Activated CD8-positive, alpha-beta T cell treated with anti-CD3 and anti-CD28 coated beads for 36 hours (primary cell): ENCODE data around the gene RASEF. TPM values are rescaled to one million over a fixed set of nuclear protein-coding genes. Genes with fewer than 3 reads are reported as not detected.
"Not testable (repeated sequence)": the region's sequence is repeated elsewhere in the genome, so short reads cannot be mapped to it uniquely, and the experiment has no call there.

Source experiments
- ATAC-seq: fragments of 200-7000 bp; cut with Tn5 transposase; one replicate; pipeline ENCODE4 v1.10.0; 2021; ENCODE audit warnings: mild to moderate bottlenecking, moderate library complexity
- CTCF ChIA-PET: fragments of 350-600 bp; sonication (Branson Sonifier 250); formaldehyde crosslinking; loops from one replicate; lab custom pipeline; 2021; ENCODE audit warnings: antibody characterized with exemption; lab: Charles Lee
- POLR2A ChIA-PET: fragments of 350-600 bp; sonication (Branson Sonifier 250); formaldehyde crosslinking; loops from one replicate; lab custom pipeline; 2021; ENCODE audit warnings: antibody characterized with exemption; lab: Charles Lee
- DNase-seq: peaks from one replicate; pipeline ENCODE4 v3.0.0-alpha.2; 2020
- H3K27ac Mint-ChIP-seq: one replicate; pipeline ENCODE4 v1.8.0; 2021; ENCODE audit warnings: mild to moderate bottlenecking, mixed read lengths
- H3K27me3 Mint-ChIP-seq: one replicate; pipeline ENCODE4 v1.8.0; 2021; ENCODE audit warnings: mixed read lengths
- H3K36me3 Mint-ChIP-seq: one replicate; pipeline ENCODE4 v1.8.0; 2021; ENCODE audit warnings: low read depth, mixed read lengths
- H3K4me1 Mint-ChIP-seq: one replicate; pipeline ENCODE4 v1.8.0; 2021; ENCODE audit warnings: low read depth, mixed read lengths
- H3K4me3 Mint-ChIP-seq: one replicate; pipeline ENCODE4 v1.8.0; 2021; ENCODE audit warnings: mild to moderate bottlenecking, moderate library complexity, mixed read lengths
- H3K9me3 Mint-ChIP-seq: one replicate; pipeline ENCODE4 v1.8.0; 2021; ENCODE audit warnings: mixed read lengths
- intact Hi-C: fragments of 100-400 bp; cut with micrococcal nuclease; formaldehyde crosslinking; loops from one replicate; pipeline ENCODE4 v1.10.0; 2022
- total RNA-seq, 2 experiments: library from RNA; stranded (reverse); gene quantifications; one replicate each; pipeline ENCODE4 v1.2.3, GENCODE V29; 2021
- TF ChIP-seq, protein P1 (sequence below): fragments of 200-600 bp; IDR thresholded peaks from one replicate; pipeline ENCODE4 v1.8.0; 2022; ENCODE audit warnings: antibody characterized with exemption, mild to moderate bottlenecking

Gene RASEF
- total RNA-seq, 2 experiments from 2014 or later = not detected

DNA sequence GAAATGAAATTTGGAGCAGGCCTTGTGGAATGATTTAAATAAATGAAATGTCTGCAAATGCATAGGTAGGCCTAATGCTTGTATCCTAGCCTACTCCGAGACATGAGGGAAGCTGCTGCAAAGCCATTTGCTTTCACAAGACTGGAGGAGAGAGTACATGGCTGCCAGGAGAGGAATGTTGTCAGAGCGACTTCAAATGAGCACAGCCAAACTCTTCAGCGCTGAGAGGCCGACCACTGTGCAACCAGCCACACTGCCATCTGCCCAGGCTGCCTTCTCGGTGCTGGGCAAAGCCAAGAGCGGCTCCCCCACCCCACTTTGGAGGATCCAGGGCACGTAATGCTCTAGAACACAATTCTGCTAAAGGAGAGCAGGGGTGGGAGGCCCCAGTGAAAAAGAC is 122.6 kb downstream of the RASEF start:
- H3K9me3 Mint-ChIP-seq = no peaks in the 10 kb centered on the region
- ATAC-seq = no peak
- TF ChIP-seq, protein P1, sequence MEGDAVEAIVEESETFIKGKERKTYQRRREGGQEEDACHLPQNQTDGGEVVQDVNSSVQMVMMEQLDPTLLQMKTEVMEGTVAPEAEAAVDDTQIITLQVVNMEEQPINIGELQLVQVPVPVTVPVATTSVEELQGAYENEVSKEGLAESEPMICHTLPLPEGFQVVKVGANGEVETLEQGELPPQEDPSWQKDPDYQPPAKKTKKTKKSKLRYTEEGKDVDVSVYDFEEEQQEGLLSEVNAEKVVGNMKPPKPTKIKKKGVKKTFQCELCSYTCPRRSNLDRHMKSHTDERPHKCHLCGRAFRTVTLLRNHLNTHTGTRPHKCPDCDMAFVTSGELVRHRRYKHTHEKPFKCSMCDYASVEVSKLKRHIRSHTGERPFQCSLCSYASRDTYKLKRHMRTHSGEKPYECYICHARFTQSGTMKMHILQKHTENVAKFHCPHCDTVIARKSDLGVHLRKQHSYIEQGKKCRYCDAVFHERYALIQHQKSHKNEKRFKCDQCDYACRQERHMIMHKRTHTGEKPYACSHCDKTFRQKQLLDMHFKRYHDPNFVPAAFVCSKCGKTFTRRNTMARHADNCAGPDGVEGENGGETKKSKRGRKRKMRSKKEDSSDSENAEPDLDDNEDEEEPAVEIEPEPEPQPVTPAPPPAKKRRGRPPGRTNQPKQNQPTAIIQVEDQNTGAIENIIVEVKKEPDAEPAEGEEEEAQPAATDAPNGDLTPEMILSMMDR = no peak
- no peaks in the 10 kb centered on the region for H3K27me3 Mint-ChIP-seq
- no peak overlapping the region for H3K4me3 Mint-ChIP-seq
- POLR2A ChIA-PET = interaction anchor here (0.5 kb wide), 1 partner anchor 1600 kb away, joined by 3 read pairs; no protein-coding TSS in a partner anchor
- no peak for DNase-seq
- intact Hi-C loops = no loop called here
- no peak overlapping the region for H3K27ac Mint-ChIP-seq
- no peaks in the 10 kb centered on the region for H3K4me1 Mint-ChIP-seq
- no peaks in the 10 kb centered on the region for H3K36me3 Mint-ChIP-seq
- CTCF ChIA-PET = no interaction called here

DNA sequence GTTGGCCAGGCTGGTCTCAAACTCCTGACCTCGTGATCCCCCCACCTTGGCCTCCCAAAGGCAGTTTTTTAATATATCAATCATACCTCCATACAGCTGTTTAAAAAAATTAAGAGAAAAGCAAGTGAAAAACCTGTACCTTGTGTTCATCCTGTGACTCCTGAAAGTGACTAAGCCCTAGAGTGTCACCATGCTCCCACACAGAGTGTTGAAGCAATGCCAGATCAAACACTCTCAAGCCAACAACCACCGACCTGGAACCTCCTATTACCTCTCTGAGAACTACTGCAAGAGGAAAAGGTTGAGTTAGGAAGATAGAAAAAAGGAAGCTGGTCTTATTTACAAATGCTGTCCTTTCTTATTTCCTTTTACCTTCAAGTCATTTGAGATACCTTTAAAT is 123.5 kb downstream of the RASEF start:
- ChIA-PET POLR2A (no interaction called here), CTCF (no interaction called here)
- Mint-ChIP-seq H3K27me3 (no peaks in the 10 kb centered on the region), H3K36me3 (no peaks in the 10 kb centered on the region), H3K27ac (no peak overlapping the region), H3K4me1 (no peaks in the 10 kb centered on the region), H3K4me3 (no peak overlapping the region), H3K9me3 (no peaks in the 10 kb centered on the region)
- ATAC-seq (no peak), DNase-seq (no peak)
- intact Hi-C loops = no loop called here
- TF ChIP-seq, protein P1 = no peak

DNA sequence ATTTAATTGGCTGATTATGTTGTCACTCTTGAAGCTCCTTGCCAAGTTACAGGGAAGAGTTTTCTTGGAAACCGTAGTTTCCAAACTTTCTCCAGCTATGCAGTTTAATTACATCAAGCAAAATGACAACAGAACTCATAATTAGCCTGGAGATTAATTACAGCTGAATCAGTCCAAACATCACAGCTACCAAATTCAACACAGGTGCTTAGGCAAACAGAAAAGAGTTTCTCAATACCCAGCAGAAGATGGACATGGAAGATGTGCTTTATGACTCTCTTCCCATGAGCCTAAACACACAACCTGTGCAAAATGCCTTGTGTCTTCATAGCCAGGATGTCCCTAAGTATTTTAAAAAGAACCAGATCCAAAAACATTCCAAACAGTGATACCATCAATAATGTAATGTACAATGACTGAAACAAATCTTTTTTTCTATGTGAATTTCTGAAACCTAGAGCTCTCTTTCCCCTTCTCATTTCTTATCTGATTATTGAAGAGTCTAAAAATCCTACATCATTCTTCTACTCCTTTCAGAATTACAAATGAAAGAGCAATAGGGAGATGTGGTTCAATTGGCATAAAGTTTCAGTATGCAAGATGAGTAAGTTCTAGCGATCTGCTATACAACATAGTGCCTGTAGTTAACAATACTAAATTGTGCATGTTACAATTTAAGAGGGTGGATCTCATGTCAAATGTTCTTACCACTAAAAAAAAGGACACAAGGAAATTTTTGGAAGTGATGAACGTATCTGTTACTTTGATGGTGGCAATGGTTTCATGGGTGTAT is 124.3 kb downstream of the RASEF start:
- H3K27ac Mint-ChIP-seq = no peak overlapping the region
- no peaks in the 10 kb centered on the region for H3K27me3 Mint-ChIP-seq
- H3K9me3 Mint-ChIP-seq = no peaks in the 10 kb centered on the region
- TF ChIP-seq, protein P1 = no peak
- DNase-seq (no peak), ATAC-seq (no peak)
- ChIA-PET POLR2A (no interaction called here), CTCF (interaction anchor here (0.5 kb wide), 1 partner anchor 61 kb away, joined by 3 read pairs; no protein-coding TSS in a partner anchor)
- H3K4me1 Mint-ChIP-seq = no peaks in the 10 kb centered on the region
- no peaks in the 10 kb centered on the region for H3K36me3 Mint-ChIP-seq
- H3K4me3 Mint-ChIP-seq = no peak overlapping the region
- intact Hi-C loops = no loop called here

DNA sequence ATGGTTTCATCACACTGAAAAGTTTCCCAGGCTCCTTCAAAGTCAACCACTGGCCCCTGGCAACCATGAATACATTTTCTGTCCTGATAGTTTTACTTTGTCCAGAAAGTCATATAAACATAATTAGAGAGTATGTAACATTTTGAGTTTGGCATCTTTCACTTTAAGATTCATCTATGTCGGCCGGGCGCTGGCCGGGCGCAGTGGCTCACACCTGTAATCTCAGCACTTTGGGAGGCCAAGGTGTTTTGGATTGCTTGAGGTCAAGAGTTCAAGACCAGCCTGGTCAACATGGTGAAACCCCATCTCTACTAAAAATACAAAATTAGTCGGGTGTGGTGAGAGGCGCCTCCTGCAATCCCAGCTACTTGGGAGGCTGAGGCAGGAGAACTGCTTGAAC is 126.4 kb downstream of the RASEF start:
- H3K4me3 Mint-ChIP-seq, DNase-seq, H3K9me3 Mint-ChIP-seq, H3K27me3 Mint-ChIP-seq, intact Hi-C loops, ATAC-seq, H3K4me1 Mint-ChIP-seq, POLR2A ChIA-PET, CTCF ChIA-PET, H3K36me3 Mint-ChIP-seq, H3K27ac Mint-ChIP-seq: not testable (repeated sequence)

DNA sequence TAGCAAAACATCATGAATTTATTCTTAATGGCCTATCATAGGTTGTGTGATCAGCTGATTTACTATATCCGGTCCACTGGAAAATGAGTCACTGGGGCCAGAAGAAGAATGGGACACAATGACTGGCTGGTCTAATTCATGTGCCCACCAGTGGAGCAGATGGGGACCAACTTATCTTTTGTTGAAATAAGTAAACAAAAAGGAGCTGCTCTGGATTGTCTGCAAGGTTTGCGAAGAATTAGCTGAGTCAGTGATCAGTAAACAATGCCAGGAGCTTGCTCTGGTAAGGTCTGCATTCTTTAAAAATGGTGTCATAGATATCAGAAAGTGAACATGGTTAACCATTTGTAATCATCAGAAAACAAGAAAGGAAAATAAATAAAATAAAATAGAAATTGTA is 128.0 kb downstream of the RASEF start:
- no peak for ATAC-seq
- no peaks in the 10 kb centered on the region for H3K9me3 Mint-ChIP-seq
- POLR2A ChIA-PET = no interaction called here

DNA sequence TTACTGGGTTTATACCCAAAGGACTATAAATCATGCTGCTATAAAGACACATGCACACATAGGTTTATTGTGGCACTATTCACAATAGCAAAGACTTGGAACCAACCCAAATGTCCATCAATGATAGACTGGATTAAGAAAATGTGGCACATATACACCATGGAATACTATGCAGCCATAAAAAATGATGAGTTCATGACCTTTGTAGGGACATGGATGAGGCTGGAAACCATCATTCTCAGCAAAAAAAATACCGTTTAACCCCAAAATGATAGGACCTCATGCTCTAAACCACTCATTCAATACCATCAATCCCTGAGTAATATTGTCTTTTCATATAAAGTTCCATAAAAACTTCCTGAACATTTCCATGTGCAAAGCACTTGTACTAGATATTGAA is 128.9 kb downstream of the RASEF start:
- H3K9me3 Mint-ChIP-seq, H3K4me1 Mint-ChIP-seq, intact Hi-C loops, DNase-seq, H3K4me3 Mint-ChIP-seq, POLR2A ChIA-PET, ATAC-seq, H3K27ac Mint-ChIP-seq, H3K27me3 Mint-ChIP-seq, CTCF ChIA-PET, H3K36me3 Mint-ChIP-seq: not testable (repeated sequence)

More for the DNA sequence above, 128.0 kb downstream of the RASEF start:
- Mint-ChIP-seq H3K27me3 (no peaks in the 10 kb centered on the region), H3K4me1 (no peaks in the 10 kb centered on the region), H3K36me3 (no peaks in the 10 kb centered on the region), H3K27ac (no peak overlapping the region), H3K4me3 (no peak overlapping the region)
- TF ChIP-seq, protein P1 = no peak
- no peak for DNase-seq
- intact Hi-C loops = no loop called here
- CTCF ChIA-PET = no interaction called here
